T-helper 17 cell (primary cell): ENCODE data around the gene RPS23. TPM values are rescaled to one million over a fixed set of nuclear protein-coding genes. Genes with fewer than 3 reads are reported as not detected.
A peak's percentile ranks its signal among the peaks of the same experiment; 100 is the strongest.

Experiments used
- ATAC-seq: fragments of 150-1000 bp; cut with Tn5 transposase; 2 replicates; pipeline ENCODE4 v1.10.0; 2021; ENCODE audit warnings: mild to moderate bottlenecking, moderate library complexity
- DNase-seq, 3 donors: peaks; one replicate each; pipeline versions ENCODE4 v3.0.0 to v3.0.0-alpha.2; 2020 to 2021
- H3K9me3 ChIP-seq: one replicate; pipeline ENCODE4 v1.7.0; 2013; ENCODE audit warnings: low read length, mild to moderate bottlenecking; ENCODE audit not compliant: control insufficient read depth, poor library complexity, severe bottlenecking
- H3K27ac Mint-ChIP-seq: one replicate; pipeline ENCODE4 v1.8.0; 2022; ENCODE audit warnings: mild to moderate bottlenecking, moderate library complexity, mixed read lengths
- H3K27me3 Mint-ChIP-seq: one replicate; pipeline ENCODE4 v1.8.0; 2022; ENCODE audit warnings: mixed read lengths
- H3K36me3 Mint-ChIP-seq: one replicate; pipeline ENCODE4 v1.8.0; 2022; ENCODE audit warnings: low read depth, mixed read lengths
- H3K4me1 Mint-ChIP-seq: one replicate; pipeline ENCODE4 v1.8.0; 2022; ENCODE audit warnings: mild to moderate bottlenecking, mixed read lengths
- H3K4me3 Mint-ChIP-seq: one replicate; pipeline ENCODE4 v1.8.0; 2022; ENCODE audit warnings: mild to moderate bottlenecking, moderate library complexity, mixed read lengths
- total RNA-seq, 4 donors: library from RNA in 2 of 4; stranded (reverse) in 2 of 4; gene quantifications; one replicate each; pipeline ENCODE4 v1.2.3 and lab custom pipeline; 2022 to 2026

Gene RPS23
- total RNA-seq, 2 donors from 2014 or later: 3,176 to 3,181 TPM

DNA sequence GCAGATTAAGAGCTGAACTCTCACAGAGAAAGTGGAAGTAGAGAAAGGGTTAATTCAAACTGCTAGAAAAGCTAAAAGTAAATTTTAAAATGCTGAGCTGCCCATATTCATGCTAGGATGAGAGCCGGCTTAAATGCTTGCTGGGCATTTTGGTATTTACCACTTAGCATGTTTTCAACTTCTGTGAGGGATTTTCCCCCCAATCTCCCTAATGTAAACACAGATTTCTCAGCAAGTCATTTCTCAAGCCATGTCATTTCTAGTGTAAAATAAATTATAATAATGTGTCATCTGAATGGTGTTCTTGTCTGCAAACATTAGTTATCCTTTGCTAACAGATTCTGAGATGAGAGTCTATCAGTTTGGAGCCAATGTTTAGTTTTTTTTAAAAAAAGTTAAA is 22.3 kb downstream of the RPS23 start:
- DNase-seq (no peak), ATAC-seq (no peak)
- Mint-ChIP-seq H3K36me3 (peaks cover 4% of the 10 kb centered on the region), H3K27ac (no peak overlapping the region), H3K27me3 (no peaks in the 10 kb centered on the region), H3K4me1 (peaks cover 2% of the 10 kb centered on the region), H3K4me3 (no peak overlapping the region)
- H3K9me3 ChIP-seq: no peaks in the 10 kb centered on the region

DNA sequence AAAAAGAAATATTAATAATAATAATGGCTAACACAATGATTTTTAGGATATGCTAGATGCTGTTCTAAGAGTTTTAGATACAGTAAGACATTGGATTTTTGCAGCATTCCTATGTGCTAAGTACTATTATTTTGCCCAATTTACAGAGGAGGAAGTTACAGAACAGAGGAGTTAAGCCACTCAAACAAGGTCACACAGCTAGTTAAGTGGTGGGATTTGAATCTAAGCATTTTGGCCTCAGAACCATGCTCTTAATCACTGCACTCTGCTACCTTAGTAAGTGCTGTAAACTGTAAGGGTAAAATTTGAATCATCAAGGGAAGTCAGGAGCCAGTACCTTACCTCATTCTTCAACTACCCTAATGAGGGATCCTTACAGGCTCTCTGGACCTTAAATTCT is 25.4 kb downstream of the RPS23 start:
- H3K9me3 ChIP-seq: no peaks in the 10 kb centered on the region
- H3K36me3 Mint-ChIP-seq: no peaks in the 10 kb centered on the region
- peaks cover 2% of the 10 kb centered on the region for H3K4me1 Mint-ChIP-seq
- no peaks in the 10 kb centered on the region for H3K27me3 Mint-ChIP-seq
- H3K4me3 Mint-ChIP-seq: no peak overlapping the region
- no peak for DNase-seq
- H3K27ac Mint-ChIP-seq: no peak overlapping the region
- ATAC-seq: no peak

DNA sequence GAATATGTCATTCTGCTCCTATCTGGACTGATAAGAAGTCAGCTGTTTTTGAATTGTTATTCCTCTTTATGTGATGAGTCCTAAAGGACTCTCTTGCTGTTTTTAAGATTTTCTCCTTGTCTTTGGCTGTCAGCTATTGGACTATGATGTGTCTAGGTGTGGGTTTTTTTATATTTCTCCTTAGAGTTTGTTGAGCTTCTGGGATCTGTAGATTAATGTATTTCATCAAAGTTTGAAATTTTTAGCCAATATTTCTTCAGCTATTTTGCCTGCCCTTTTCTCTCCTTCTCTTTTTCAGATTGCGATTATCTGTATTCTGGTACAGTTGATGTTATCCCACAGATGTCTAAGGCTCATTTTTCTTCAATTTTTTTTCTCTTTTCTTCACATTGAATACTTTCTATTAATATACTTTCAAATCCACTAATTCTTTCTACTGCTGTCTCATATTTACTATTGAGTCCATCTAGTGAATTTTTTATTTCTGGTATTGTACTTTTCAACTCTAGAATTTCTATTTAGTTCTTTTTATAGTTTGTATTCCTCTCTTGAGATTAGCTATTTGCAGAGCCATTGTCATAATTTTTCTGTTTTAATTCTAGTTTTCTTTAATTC is 31.1 kb downstream of the RPS23 start:
- Mint-ChIP-seq H3K4me1 (no peaks in the 10 kb centered on the region), H3K4me3 (no peak overlapping the region), H3K27me3 (no peaks in the 10 kb centered on the region), H3K27ac (no peak overlapping the region), H3K36me3 (no peaks in the 10 kb centered on the region)
- peaks cover 3% of the 10 kb centered on the region for H3K9me3 ChIP-seq
- no peak for DNase-seq
- no peak for ATAC-seq

DNA sequence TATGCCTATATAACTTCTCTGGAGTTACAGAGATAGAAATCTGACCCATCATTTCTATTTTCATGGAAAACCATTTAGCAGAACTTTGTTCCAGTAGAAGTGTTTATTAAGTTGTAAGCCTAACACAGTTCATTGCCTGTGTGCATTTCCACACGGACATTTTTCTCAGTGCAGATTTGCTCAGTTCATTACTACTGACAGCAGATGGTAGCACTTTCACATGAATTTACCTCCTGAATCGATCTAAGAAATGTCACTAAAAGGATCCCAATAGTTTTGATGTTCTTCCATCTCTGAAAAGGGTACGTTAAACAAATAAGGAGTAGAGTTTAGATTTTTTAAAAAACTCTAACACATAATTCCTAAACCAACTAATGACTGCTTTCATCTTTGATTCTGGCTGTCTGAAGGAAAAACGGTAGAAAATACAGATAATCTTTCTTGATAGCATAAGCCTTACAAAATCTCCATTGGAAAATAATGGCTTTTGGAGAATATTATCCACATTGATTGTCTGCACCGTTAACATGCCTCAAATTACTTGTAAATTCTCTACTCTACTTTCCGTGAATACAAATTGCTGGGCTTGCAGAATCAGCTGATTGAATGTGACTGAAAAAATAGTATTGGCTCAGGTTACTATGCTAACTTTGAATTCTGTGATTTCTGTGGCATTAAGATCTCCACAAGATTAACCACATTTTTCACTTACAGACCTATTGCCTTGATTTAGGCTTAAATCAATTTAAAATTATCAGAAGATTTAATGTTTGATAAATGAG is 33.1 kb downstream of the RPS23 start:
- ATAC-seq (no peak), DNase-seq (no peak)
- Mint-ChIP-seq H3K36me3 (no peaks in the 10 kb centered on the region), H3K4me1 (no peaks in the 10 kb centered on the region), H3K4me3 (no peak overlapping the region), H3K27ac (no peak overlapping the region), H3K27me3 (no peaks in the 10 kb centered on the region)
- peaks cover 3% of the 10 kb centered on the region for H3K9me3 ChIP-seq

DNA sequence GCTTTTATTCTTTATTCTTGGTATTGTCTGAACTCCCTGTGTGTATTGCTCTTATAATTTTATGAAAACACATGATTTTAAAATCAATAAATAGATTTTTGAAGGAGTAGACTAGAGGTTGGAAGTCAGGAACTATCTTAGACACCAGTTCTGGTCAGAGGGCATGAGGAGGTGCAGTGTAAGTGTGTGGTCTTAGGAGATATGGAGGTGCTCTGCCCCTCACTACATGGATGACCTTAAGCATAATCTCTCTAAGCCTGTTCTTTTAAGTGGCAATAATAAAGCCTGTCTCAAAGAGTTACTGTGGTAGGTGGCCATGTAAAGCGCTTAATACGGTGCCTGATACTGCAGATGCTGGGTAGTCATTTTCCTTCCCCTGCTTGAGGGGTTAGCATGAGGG is 34.0 kb downstream of the RPS23 start:
- no peaks in the 10 kb centered on the region for H3K4me1 Mint-ChIP-seq
- ATAC-seq (no peak), DNase-seq (no peak)
- H3K27me3 Mint-ChIP-seq: no peaks in the 10 kb centered on the region
- H3K36me3 Mint-ChIP-seq: no peaks in the 10 kb centered on the region
- no peak overlapping the region for H3K4me3 Mint-ChIP-seq
- no peak overlapping the region for H3K27ac Mint-ChIP-seq
- H3K9me3 ChIP-seq: peaks cover 3% of the 10 kb centered on the region

DNA sequence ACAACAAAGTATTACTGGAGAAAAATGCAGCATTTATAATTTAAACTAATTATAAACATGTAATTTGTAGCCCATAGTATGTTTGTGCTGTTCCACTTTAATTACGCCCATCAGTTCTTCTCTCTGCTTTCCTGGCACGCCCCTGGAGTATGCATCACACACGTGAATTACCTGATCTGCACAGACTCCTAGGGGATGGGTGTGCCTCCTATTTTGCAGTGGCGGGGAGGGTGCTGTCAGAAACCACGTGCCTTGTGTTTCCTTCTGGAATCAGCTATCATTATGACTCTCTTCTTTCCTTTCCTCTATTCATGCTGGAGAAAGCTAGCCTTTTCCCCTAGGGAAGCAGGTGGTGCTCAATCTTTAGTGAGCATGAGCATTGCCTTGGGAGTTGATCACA is 43.3 kb downstream of the RPS23 start:
- H3K4me3 Mint-ChIP-seq: no peak overlapping the region
- peaks cover 3% of the 10 kb centered on the region for H3K36me3 Mint-ChIP-seq
- no peaks in the 10 kb centered on the region for H3K9me3 ChIP-seq
- ATAC-seq (no peak), DNase-seq (no peak)
- no peaks in the 10 kb centered on the region for H3K27me3 Mint-ChIP-seq
- H3K27ac Mint-ChIP-seq: no peak overlapping the region
- H3K4me1 Mint-ChIP-seq: peaks cover 8% of the 10 kb centered on the region

DNA sequence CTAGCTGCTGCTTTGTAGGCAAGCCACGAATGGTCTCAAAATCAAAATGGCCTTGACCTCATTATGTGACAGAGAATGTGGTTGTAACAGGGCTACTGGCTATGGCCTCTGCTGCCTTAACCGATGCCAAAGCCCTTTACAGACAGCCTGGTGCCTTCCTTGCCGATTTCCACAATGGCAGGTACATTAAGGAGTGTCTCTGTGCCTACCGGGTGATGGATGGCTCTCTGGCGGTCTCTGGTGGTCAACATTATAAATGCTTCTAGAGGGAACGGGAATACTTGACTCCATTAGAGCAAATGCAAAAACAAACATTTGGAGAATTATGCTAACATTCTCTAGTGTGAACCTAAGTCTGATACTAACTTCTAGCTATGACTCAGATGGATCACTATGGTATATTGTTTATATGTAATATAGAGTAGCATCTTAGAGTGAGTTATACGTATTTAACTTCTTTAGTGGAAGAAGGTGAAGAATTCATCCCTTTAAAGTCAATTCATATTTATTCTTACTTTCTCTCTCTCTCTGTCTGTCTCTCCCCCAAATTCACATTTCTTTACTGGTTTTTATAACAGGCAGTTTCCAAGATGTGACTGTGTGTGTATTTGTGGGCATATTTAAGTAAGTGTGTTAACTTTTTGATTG is 52.5 kb downstream of the RPS23 start:
- H3K4me1 Mint-ChIP-seq: peaks cover 14% of the 10 kb centered on the region
- H3K27ac Mint-ChIP-seq: no peak overlapping the region
- DNase-seq (peak; percentile 21 to 56 (median 28)), ATAC-seq (peak; percentile 93)
- no peaks in the 10 kb centered on the region for H3K9me3 ChIP-seq
- H3K36me3 Mint-ChIP-seq: no peaks in the 10 kb centered on the region
- H3K4me3 Mint-ChIP-seq: no peak overlapping the region
- H3K27me3 Mint-ChIP-seq: no peaks in the 10 kb centered on the region
